DND-41 (cell line): ENCODE results near the gene SCAI.

ENCODE experiments used
- EZH2 ChIP-seq: IDR thresholded peaks from 3 replicates; pipeline ENCODE4 v1.6.1; 2012; ENCODE audit warnings: borderline replicate concordance, low read depth, mild to moderate bottlenecking, moderate library complexity, low read length, inconsistent platforms; ENCODE audit not compliant: severe bottlenecking
- TF ChIP-seq, protein P1 (sequence below): IDR thresholded peaks from 2 replicates; pipeline ENCODE4 v1.5.1; 2012; ENCODE audit warnings: borderline replicate concordance, low read length, moderate library complexity, mild to moderate bottlenecking; ENCODE audit not compliant: poor library complexity, severe bottlenecking; ENCODE audit errors: extremely low read depth

DNA sequence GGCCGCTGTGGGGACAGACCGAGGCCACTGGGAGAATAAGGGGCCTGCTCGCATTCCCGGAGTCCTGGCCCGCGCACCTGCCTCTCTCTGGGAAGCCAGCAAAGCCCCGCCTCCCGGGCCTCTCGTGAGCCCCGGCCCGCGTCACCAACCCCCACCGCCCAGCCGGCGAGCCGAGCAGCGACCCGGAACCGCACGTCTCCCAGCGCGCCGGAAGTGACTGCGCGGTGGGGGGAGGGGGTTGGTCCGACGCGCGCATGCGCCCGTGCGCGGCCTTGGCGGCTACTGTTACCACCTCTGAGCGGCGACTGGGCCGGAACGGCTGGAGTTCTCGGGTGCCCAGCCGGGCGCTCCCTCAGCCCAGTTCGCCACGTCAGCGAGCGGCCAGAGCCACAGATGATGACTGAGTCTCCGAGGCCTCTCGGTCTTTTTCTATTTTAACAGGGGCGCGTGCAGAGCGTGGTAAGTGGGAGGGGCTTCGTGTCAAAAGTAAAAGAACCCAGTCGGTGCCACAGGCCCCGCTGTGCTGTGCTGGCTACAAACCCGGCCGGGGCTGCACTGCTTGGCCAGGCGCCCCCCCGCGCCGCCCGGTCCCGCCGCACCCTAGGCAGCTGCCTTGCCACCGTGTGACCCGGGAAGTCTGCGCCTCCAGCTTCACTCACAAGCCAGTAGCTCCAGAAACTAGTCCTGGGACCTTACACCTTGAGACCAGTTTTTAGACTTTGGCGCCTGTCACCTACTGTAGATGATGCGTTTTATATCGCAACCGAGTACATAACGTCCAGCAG lies 202.2 kb downstream of the SCAI start, which contains the start of gene GOLGA1:
- TF ChIP-seq, protein P1, sequence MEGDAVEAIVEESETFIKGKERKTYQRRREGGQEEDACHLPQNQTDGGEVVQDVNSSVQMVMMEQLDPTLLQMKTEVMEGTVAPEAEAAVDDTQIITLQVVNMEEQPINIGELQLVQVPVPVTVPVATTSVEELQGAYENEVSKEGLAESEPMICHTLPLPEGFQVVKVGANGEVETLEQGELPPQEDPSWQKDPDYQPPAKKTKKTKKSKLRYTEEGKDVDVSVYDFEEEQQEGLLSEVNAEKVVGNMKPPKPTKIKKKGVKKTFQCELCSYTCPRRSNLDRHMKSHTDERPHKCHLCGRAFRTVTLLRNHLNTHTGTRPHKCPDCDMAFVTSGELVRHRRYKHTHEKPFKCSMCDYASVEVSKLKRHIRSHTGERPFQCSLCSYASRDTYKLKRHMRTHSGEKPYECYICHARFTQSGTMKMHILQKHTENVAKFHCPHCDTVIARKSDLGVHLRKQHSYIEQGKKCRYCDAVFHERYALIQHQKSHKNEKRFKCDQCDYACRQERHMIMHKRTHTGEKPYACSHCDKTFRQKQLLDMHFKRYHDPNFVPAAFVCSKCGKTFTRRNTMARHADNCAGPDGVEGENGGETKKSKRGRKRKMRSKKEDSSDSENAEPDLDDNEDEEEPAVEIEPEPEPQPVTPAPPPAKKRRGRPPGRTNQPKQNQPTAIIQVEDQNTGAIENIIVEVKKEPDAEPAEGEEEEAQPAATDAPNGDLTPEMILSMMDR = no peak
- TF ChIP-seq EZH2 = no peak
